GM19240 (cell line): Measurements from ENCODE around the gene MYOF.
"Not testable (repeated sequence)": the region's sequence is repeated elsewhere in the genome, so short reads cannot be mapped to it uniquely, and the experiment has no call there.

Source experiments
- DNase-seq: peaks from one replicate; pipeline ENCODE4 v3.0.0; 2011; ENCODE audit warnings: low spot score; ENCODE audit not compliant: insufficient read length

MYOF gene

GRCh38 chr10:93458821-93459257, 23.3 kb downstream of the MYOF start:
- no peak for DNase-seq

- no peak for DNase-seq
These were observed 24.6 kb downstream of the MYOF start for GRCh38 chr10:93457511-93457910.

GRCh38 chr10:93456480-93456879, 25.7 kb downstream of the MYOF start:
- DNase-seq: no peak

- DNase-seq: no peak
These were observed 27.4 kb downstream of the MYOF start for GRCh38 chr10:93454736-93455135.

- no peak for DNase-seq
These were observed 28.0 kb downstream of the MYOF start for GRCh38 chr10:93454146-93454545.

- no peak for DNase-seq
These were observed 30.0 kb downstream of the MYOF start for GRCh38 chr10:93452143-93452542.

- DNase-seq: no peak
These were observed 30.7 kb downstream of the MYOF start for GRCh38 chr10:93451244-93451947.

- DNase-seq: no peak
These were observed 34.2 kb downstream of the MYOF start for GRCh38 chr10:93447970-93448369.

GRCh38 chr10:93447019-93447418, 35.1 kb downstream of the MYOF start:
- DNase-seq: no peak

GRCh38 chr10:93445978-93446720, 36.0 kb downstream of the MYOF start:
- DNase-seq: no peak

- no peak for DNase-seq
These were observed 36.8 kb downstream of the MYOF start for GRCh38 chr10:93445097-93445960.

GRCh38 chr10:93443481-93443880, 38.7 kb downstream of the MYOF start:
- no peak for DNase-seq

- DNase-seq: not testable (repeated sequence)
These were observed 39.4 kb downstream of the MYOF start for GRCh38 chr10:93442721-93443120.

- DNase-seq: no peak
These were observed 41.5 kb downstream of the MYOF start for GRCh38 chr10:93440591-93441091.

- DNase-seq: no peak
These were observed 43.4 kb downstream of the MYOF start for GRCh38 chr10:93438613-93439253.

- DNase-seq: no peak
These were observed 44.1 kb downstream of the MYOF start for GRCh38 chr10:93437946-93438612.

- DNase-seq: no peak
These were observed 44.8 kb downstream of the MYOF start for GRCh38 chr10:93437086-93437945.

GRCh38 chr10:93436591-93437085, 45.5 kb downstream of the MYOF start:
- DNase-seq: no peak

- DNase-seq: no peak
These were observed 46.3 kb downstream of the MYOF start for GRCh38 chr10:93435621-93436397.
